Testis (tissue), 2 donors: ENCODE results near the gene EFCAB12.

Experiments used
- CTCF ChIP-seq, 3 experiments: fragments of 450-650 bp in 2 of 3; fragments of 200-600 bp in 1 of 3; sonication (generic) in 1 of 3; IDR thresholded peaks; one replicate each; pipeline ENCODE4 v1.5.1; 2016 to 2019; ENCODE audit warnings: antibody characterized with exemption in 3 of 3, mild to moderate bottlenecking in 2 of 3, moderate library complexity in 1 of 3
- POLR2A ChIP-seq: fragments of 450-650 bp; IDR thresholded peaks from one replicate; pipeline ENCODE4 v1.6.1; 2017; ENCODE audit warnings: antibody characterized with exemption, mild to moderate bottlenecking, moderate library complexity

- TF ChIP-seq CTCF (IDR thresholded peaks at IDR 0.05): no peak
- no peak for TF ChIP-seq POLR2A
Observed at GRCh38 chr3:129440618-129441190, 12.3 kb upstream of the EFCAB12 start.
